H1 (cell line): Measurements from ENCODE around the gene KRIT1.

ENCODE experiments used
- CREB1 ChIP-seq: IDR thresholded peaks from 2 replicates; pipeline ENCODE4 v1.6.1; 2012; ENCODE audit warnings: inconsistent platforms
- EP300 ChIP-seq, 2 experiments: IDR thresholded peaks; 1 replicate in 1 of 2; 2 replicates in 1 of 2; pipeline ENCODE4 v1.6.1; 2011 to 2012; ENCODE audit warnings: low read depth in 2 of 2, low read length in 2 of 2, mild to moderate bottlenecking in 2 of 2, borderline replicate concordance in 1 of 2, inconsistent platforms in 1 of 2, moderate library complexity in 1 of 2
- EZH2 ChIP-seq: fragments of 200-600 bp; sonication (generic); IDR thresholded peaks from 2 replicates; pipeline ENCODE4 v1.7.1; 2012; ENCODE audit warnings: low read depth, mild to moderate bottlenecking, moderate library complexity, low read length, inconsistent platforms; ENCODE audit not compliant: severe bottlenecking
- GABPA ChIP-seq: IDR thresholded peaks from 2 replicates; pipeline ENCODE4 v1.6.1; 2011; ENCODE audit warnings: mild to moderate bottlenecking, low read length, moderate library complexity, borderline replicate concordance; ENCODE audit not compliant: insufficient read depth
- JUN ChIP-seq: IDR thresholded peaks from 2 replicates; pipeline ENCODE4 v1.6.1; 2011; ENCODE audit warnings: low read depth, mild to moderate bottlenecking, improper control_type of control experiment, low read length
- POLR2A ChIP-seq, 2 experiments: IDR thresholded peaks; 1 replicate in 1 of 2; 2 replicates in 1 of 2; pipeline ENCODE4 v1.6.1; 2011; ENCODE audit warnings: low read depth in 2 of 2, low read length in 2 of 2, mild to moderate bottlenecking in 2 of 2; ENCODE audit errors: control extremely low read depth in 1 of 2
- SUZ12 ChIP-seq: fragments of 200-600 bp; sonication (generic); IDR thresholded peaks from 2 replicates; pipeline ENCODE4 v1.6.1; 2012; ENCODE audit warnings: mild to moderate bottlenecking, inconsistent platforms, low read length, moderate library complexity, mixed read lengths
- TAF1 ChIP-seq: IDR thresholded peaks from 2 replicates; pipeline ENCODE4 v1.6.1; 2011; ENCODE audit warnings: mild to moderate bottlenecking, low read depth, low read length
- ZNF274 ChIP-seq: IDR thresholded peaks from 2 replicates; pipeline ENCODE4 v1.7.0; 2012; ENCODE audit warnings: low read length, borderline replicate concordance; ENCODE audit errors: extremely low read depth
- TF ChIP-seq, protein P1 (sequence below), 3 experiments: IDR thresholded peaks; 1 replicate in 2 of 3; 2 replicates in 1 of 3; pipeline versions ENCODE4 v1.5.1 to v1.6.1; 2011; ENCODE audit warnings: low read length in 3 of 3, mild to moderate bottlenecking in 3 of 3, inconsistent platforms in 2 of 3, low read depth in 1 of 3, moderate library complexity in 1 of 3; ENCODE audit not compliant: insufficient read depth in 1 of 3; ENCODE audit errors: control extremely low read depth in 1 of 3

DNA sequence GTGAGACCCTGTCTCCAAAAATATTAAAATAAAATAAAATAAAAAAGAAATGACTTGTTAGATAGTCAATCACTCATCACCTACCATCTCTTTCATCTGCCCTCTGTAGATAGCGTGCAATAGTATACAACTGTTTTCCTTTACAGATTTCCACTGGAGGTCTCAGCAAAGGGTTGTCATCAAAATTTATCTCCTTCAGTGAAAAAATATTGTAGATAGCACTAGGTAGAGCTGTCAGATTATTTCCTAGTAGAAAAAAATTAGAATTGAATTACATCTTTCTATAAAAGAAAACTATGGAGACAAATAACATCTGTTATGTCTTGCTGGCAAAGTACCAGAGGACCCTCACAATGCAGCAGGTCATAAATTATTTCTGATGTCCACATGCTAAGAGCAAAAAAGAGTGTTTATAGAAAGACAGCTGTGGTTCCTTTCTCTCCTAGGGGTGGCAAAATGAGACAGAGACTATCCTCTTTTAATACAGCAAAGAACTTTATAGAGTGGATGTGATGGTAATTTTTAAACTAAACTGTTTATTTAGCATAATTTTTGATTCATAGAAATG lies 95.2 kb downstream of the KRIT1 start:
- no peak for TF ChIP-seq POLR2A (IDR thresholded peaks at IDR 0.05; ENCODE audit: control extremely low read depth in 1 of 2, low read depth in 2 of 2, low read length in 2 of 2)
- no peak for TF ChIP-seq GABPA
- TF ChIP-seq, protein P1, sequence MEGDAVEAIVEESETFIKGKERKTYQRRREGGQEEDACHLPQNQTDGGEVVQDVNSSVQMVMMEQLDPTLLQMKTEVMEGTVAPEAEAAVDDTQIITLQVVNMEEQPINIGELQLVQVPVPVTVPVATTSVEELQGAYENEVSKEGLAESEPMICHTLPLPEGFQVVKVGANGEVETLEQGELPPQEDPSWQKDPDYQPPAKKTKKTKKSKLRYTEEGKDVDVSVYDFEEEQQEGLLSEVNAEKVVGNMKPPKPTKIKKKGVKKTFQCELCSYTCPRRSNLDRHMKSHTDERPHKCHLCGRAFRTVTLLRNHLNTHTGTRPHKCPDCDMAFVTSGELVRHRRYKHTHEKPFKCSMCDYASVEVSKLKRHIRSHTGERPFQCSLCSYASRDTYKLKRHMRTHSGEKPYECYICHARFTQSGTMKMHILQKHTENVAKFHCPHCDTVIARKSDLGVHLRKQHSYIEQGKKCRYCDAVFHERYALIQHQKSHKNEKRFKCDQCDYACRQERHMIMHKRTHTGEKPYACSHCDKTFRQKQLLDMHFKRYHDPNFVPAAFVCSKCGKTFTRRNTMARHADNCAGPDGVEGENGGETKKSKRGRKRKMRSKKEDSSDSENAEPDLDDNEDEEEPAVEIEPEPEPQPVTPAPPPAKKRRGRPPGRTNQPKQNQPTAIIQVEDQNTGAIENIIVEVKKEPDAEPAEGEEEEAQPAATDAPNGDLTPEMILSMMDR (IDR thresholded peaks at IDR 0.05; ENCODE audit: control extremely low read depth in 1 of 3, insufficient read depth in 1 of 3, low read depth in 1 of 3, low read length in 3 of 3): no peak
- TF ChIP-seq EZH2: no peak
- TF ChIP-seq ZNF274: no peak
- no peak for TF ChIP-seq CREB1
- TF ChIP-seq EP300 (IDR thresholded peaks at IDR 0.05; ENCODE audit: borderline replicate concordance in 1 of 2, low read depth in 2 of 2, low read length in 2 of 2): no peak
- no peak for TF ChIP-seq JUN
- no peak for TF ChIP-seq TAF1
- no peak for TF ChIP-seq SUZ12
